Measurements from ENCODE around the gene BAD. TPM values are rescaled to one million over a fixed set of nuclear protein-coding genes. Genes with fewer than 3 reads are reported as not detected.

BAD gene
- total and polyA plus RNA-seq, 2 experiments from 2014 or later: 52.0 to 122 TPM

DNA sequence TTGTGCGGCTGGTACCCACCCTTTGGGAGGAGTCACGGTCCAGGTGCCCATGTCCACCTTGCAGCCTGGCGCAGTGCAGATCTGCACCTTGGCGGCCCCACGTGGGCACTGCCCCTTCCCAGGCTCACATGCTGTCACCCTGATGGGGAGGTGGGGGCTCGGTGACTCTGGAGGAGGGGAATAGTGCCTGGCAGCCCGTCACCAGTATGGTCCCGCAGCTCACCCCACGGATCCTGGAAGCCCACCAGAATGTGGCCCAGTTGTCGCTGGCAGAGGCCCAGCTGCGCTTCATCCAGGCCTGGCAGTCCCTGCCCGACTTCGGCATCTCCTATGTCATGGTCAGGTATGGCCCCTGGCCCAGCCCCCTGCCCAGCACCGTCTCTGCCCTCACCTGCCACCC is 63.7 kb downstream of the BAD start:
- TF ChIP-seq EZH2 (IDR thresholded peaks at IDR 0.05; ENCODE audit: borderline replicate concordance) (no peak), EZH2phosphoT487 (IDR thresholded peaks at IDR 0.05; ENCODE audit: low read depth, severe bottlenecking, unreplicated experiment) (no peak)
- TF ChIP-seq, protein P1, sequence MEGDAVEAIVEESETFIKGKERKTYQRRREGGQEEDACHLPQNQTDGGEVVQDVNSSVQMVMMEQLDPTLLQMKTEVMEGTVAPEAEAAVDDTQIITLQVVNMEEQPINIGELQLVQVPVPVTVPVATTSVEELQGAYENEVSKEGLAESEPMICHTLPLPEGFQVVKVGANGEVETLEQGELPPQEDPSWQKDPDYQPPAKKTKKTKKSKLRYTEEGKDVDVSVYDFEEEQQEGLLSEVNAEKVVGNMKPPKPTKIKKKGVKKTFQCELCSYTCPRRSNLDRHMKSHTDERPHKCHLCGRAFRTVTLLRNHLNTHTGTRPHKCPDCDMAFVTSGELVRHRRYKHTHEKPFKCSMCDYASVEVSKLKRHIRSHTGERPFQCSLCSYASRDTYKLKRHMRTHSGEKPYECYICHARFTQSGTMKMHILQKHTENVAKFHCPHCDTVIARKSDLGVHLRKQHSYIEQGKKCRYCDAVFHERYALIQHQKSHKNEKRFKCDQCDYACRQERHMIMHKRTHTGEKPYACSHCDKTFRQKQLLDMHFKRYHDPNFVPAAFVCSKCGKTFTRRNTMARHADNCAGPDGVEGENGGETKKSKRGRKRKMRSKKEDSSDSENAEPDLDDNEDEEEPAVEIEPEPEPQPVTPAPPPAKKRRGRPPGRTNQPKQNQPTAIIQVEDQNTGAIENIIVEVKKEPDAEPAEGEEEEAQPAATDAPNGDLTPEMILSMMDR (IDR thresholded peaks at IDR 0.05; ENCODE audit: poor library complexity): no peak
- peaks cover 7% of the 10 kb centered on the region for H3K79me2 ChIP-seq

DNA sequence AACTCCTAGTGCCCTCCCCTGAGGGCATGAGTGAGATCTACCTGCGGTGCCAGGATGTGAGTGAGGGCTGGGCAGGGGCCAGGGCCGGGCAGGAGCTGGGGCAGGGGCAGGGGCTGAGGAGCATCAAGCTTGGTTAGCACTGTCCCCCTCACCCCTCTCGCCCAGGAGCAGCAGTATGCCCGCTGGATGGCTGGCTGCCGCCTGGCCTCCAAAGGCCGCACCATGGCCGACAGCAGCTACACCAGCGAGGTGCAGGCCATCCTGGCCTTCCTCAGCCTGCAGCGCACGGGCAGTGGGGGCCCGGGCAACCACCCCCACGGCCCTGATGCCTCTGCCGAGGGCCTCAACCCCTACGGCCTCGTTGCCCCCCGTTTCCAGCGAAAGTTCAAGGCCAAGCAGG is 64.2 kb downstream of the BAD start:
- H3K4me2 ChIP-seq: no peak overlapping the region
- TF ChIP-seq EZH2 (IDR thresholded peaks at IDR 0.05; ENCODE audit: borderline replicate concordance) (no peak), EZH2phosphoT487 (IDR thresholded peaks at IDR 0.05; ENCODE audit: low read depth, severe bottlenecking, unreplicated experiment) (no peak)
- TF ChIP-seq, protein P1 (IDR thresholded peaks at IDR 0.05; ENCODE audit: poor library complexity): no peak
- no peaks in the 10 kb centered on the region for H4K20me1 ChIP-seq (ENCODE audit: insufficient read depth, poor library complexity, severe bottlenecking)
- H3K9me2 ChIP-seq (replicated peaks; ENCODE audit: insufficient read depth): no peaks in the 10 kb centered on the region
- H3K4me1 ChIP-seq (ENCODE audit: insufficient read depth): peaks cover 5% of the 10 kb centered on the region
- H3K36me3 ChIP-seq (replicated peaks; ENCODE audit: insufficient read depth, low read depth): no peaks in the 10 kb centered on the region
- peaks cover 4% of the 10 kb centered on the region for H3K79me2 ChIP-seq
- H3K27me3 ChIP-seq: no peaks in the 10 kb centered on the region
- no peak overlapping the region for H2AFZ ChIP-seq
- 90% methylated on average over 15 of the region's 17 CpGs for WGBS (ENCODE audit: low lambda C conversion rate, missing lambda C conversion rate)
- H3K4me3 ChIP-seq: no peak overlapping the region
- no peak for DNase-seq (ENCODE audit: low spot score)
- H3K27ac ChIP-seq: no peak overlapping the region
- no peaks in the 10 kb centered on the region for H3K9me3 ChIP-seq (ENCODE audit: low read depth)

More for the DNA sequence above, 63.7 kb downstream of the BAD start:
- Histone ChIP-seq H3K27me3 (no peaks in the 10 kb centered on the region), H3K9me2 (replicated peaks; ENCODE audit: insufficient read depth) (no peaks in the 10 kb centered on the region), H3K27ac (no peak overlapping the region), H3K4me3 (no peak overlapping the region), H3K4me2 (no peak overlapping the region), H2AFZ (no peak overlapping the region), H3K4me1 (ENCODE audit: insufficient read depth) (peaks cover 8% of the 10 kb centered on the region), H4K20me1 (ENCODE audit: insufficient read depth, poor library complexity, severe bottlenecking) (no peaks in the 10 kb centered on the region), H3K9me3 (ENCODE audit: low read depth) (no peaks in the 10 kb centered on the region), H3K36me3 (replicated peaks; ENCODE audit: insufficient read depth, low read depth) (no peaks in the 10 kb centered on the region)
- peak; percentile 2 for DNase-seq (ENCODE audit: low spot score)
- WGBS (ENCODE audit: low lambda C conversion rate, missing lambda C conversion rate): 98% methylated on average over 14 of the region's 14 CpGs

Small RNAs within 50 kb of the gene (small RNA-seq; reads per million reads assigned to genes)
- not detected for gene RF00019

Other genes with a start within 250 kb of the BAD start
- gene FLRT1, start 248.7 kb downstream of the BAD start, total RNA-seq: 0.43 and 0.84 TPM in 2 replicates
- gene FLRT1, start 248.7 kb downstream of the BAD start, polyA plus RNA-seq: 0.34 and 0.61 TPM in 2 replicates
- gene MACROD1, start 118.6 kb downstream of the BAD start, total RNA-seq: 12.3 and 21.2 TPM in 2 replicates
- 29.8 and 40.0 TPM in 2 replicates for gene MACROD1, start 118.6 kb downstream of the BAD start, polyA plus RNA-seq
- 113 and 122 TPM in 2 replicates for gene STIP1, start 98.5 kb downstream of the BAD start, total RNA-seq
- gene STIP1, start 98.5 kb downstream of the BAD start, polyA plus RNA-seq: 115 and 131 TPM in 2 replicates
- gene FERMT3, start 77.9 kb downstream of the BAD start, total RNA-seq: 0.44 and 1.6 TPM in 2 replicates
- 2.0 TPM in 1 of 2 replicates, not detected in the other for gene FERMT3, start 77.9 kb downstream of the BAD start, polyA plus RNA-seq
- gene TRPT1, start 58.5 kb downstream of the BAD start, total RNA-seq: 26.3 and 52.8 TPM in 2 replicates
- 55.5 and 56.0 TPM in 2 replicates for gene TRPT1, start 58.5 kb downstream of the BAD start, polyA plus RNA-seq
- gene NUDT22, start 58.4 kb downstream of the BAD start, total RNA-seq: 42.9 and 49.5 TPM in 2 replicates
- gene NUDT22, start 58.4 kb downstream of the BAD start, polyA plus RNA-seq: 66.6 and 70.4 TPM in 2 replicates
- gene DNAJC4, start 54.1 kb downstream of the BAD start, total RNA-seq: 12.8 and 13.4 TPM in 2 replicates
- 58.4 and 61.7 TPM in 2 replicates for gene DNAJC4, start 54.1 kb downstream of the BAD start, polyA plus RNA-seq
- 29.1 and 30.5 TPM in 2 replicates for gene VEGFB, start 50.1 kb downstream of the BAD start, total RNA-seq
- gene VEGFB, start 50.1 kb downstream of the BAD start, polyA plus RNA-seq: 116 and 117 TPM in 2 replicates
- 57.7 and 73.5 TPM in 2 replicates for gene FKBP2, start 43.6 kb downstream of the BAD start, total RNA-seq
- 349 and 421 TPM in 2 replicates for gene FKBP2, start 43.6 kb downstream of the BAD start, polyA plus RNA-seq
- gene PPP1R14B, start 37.7 kb downstream of the BAD start, total RNA-seq: 86.8 and 96.1 TPM in 2 replicates
- 222 and 229 TPM in 2 replicates for gene PPP1R14B, start 37.7 kb downstream of the BAD start, polyA plus RNA-seq
- 21.1 and 23.5 TPM in 2 replicates for gene PLCB3, start 33.1 kb downstream of the BAD start, total RNA-seq
- 19.0 and 19.5 TPM in 2 replicates for gene PLCB3, start 33.1 kb downstream of the BAD start, polyA plus RNA-seq
- gene GPR137, start 1.2 kb upstream of the BAD start, total RNA-seq: 17.0 and 25.2 TPM in 2 replicates
- 62.4 and 63.9 TPM in 2 replicates for gene GPR137, start 1.2 kb upstream of the BAD start, polyA plus RNA-seq
- gene KCNK4, start 6.6 kb upstream of the BAD start, total RNA-seq: not detected in 2 replicates
- not detected in 2 replicates for gene KCNK4, start 6.6 kb upstream of the BAD start, polyA plus RNA-seq
- gene CATSPERZ, start 15.7 kb upstream of the BAD start, total RNA-seq: not detected in 2 replicates
- 0.46 and 0.96 TPM in 2 replicates for gene CATSPERZ, start 15.7 kb upstream of the BAD start, polyA plus RNA-seq
- 52.1 and 62.0 TPM in 2 replicates for gene ESRRA, start 20.9 kb upstream of the BAD start, total RNA-seq
- gene ESRRA, start 20.9 kb upstream of the BAD start, polyA plus RNA-seq: 51.3 and 57.4 TPM in 2 replicates
- gene TRMT112, start 32.9 kb upstream of the BAD start, total RNA-seq: 210 and 244 TPM in 2 replicates
- 292 and 311 TPM in 2 replicates for gene TRMT112, start 32.9 kb upstream of the BAD start, polyA plus RNA-seq
- gene PRDX5, start 33.5 kb upstream of the BAD start, total RNA-seq: 261 and 267 TPM in 2 replicates
- gene PRDX5, start 33.5 kb upstream of the BAD start, polyA plus RNA-seq: 517 and 542 TPM in 2 replicates
- 4.9 TPM in 2 replicates for gene CCDC88B, start 55.5 kb upstream of the BAD start, total RNA-seq
- gene CCDC88B, start 55.5 kb upstream of the BAD start, polyA plus RNA-seq: 9.1 and 10.0 TPM in 2 replicates
- gene RPS6KA4, start 74.5 kb upstream of the BAD start, total RNA-seq: 31.3 and 35.9 TPM in 2 replicates
- 44.0 and 44.8 TPM in 2 replicates for gene RPS6KA4, start 74.5 kb upstream of the BAD start, polyA plus RNA-seq

All from hepatocyte (in vitro differentiated cells).